Measurements from ENCODE around the gene RAB23.
A peak's percentile ranks its signal among the peaks of the same experiment; 100 is the strongest.

The RAB23 gene

DNA sequence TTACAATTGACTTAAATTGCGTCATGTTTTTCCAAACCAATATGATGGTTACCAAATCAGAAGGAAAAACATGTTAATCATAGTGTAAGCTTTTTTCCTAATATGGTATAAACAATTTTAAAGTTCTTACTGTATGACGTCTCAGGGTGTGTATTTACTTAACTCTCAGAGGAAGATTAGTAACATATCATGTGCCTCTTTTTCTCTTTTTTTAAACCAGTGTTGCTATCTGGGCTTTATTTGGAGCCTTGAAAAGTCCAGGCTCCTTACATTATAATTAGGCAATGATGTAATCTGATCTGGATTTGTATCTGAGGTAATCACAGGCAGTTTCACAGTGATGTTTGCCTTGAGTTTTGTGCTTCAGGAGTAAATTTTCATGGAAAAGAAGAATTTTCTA is 20.4 kb upstream of the RAB23 start:
- DNase-seq, result no peak

DNA sequence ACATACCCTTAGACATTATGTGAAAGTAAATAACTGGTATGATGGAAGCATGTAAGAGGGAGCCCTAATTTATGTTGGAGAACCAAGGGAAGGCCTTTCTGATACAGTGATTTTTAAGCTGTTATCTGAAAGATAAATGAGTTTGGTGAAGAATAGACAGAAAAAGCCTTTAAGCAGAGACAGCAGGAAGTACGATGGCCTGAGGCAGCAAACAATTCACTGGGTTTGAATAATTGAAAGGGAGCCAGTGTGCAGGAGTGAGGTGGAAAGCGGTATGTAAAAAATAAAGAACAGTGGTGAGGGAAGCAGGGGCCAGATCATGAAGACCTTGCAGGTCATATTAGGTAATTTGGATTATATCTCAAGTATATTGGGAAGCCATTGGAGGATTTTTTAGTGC is 4.1 kb upstream of the RAB23 start:
- no peak for DNase-seq

DNA sequence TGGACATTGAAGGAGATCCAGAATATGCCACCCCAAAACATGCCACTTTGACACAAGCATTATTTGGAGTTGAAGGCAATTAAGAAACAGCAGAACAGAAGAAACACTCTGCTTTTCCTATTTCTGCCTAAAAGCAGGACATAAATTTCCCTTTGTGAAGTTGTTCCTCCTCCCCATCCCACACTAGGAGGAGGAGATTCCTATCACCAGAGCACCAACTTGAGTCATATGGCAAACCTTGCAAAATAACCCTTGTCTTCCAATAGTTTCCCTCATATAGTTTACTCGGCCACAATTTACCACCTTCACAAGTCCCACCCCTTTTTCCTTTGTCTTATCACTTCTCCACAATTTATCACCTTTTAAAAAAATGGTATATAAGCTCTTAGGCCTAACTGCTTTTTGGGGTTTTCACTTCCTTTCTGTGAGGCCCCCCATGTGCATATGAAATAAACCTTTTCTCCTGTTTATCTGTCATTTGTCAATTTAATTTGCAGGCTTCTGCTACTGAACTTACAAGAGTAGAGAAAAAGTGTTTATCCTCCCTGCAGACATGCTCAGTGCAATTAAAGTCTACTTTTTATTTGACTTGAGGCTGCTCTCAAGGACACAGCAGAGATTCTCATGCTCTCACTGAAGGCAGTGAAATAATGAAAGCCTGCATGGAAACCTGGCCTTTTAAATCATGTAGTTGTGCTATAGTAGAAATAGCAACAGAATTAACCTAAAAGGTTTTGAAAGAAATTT is 2.8 kb upstream of the RAB23 start:
- no peak for DNase-seq

DNA sequence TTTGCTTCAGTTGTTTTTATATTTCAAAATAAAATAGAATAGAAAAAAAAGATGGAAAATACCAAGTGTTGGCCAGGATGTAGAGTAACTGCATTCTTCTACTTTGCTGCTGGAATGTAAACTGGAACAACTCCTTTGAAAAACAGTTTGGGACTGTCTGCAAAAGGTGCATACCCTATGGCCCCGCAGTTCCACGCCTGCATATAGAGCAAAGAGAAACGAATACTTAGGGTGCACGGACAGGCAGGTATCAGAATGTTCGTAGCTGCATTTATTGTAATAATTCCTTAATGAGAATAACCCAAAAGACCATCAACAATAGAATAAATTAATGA is 603 bp upstream of the RAB23 start:
- peak in 1 of 2 donors; percentile 11 for DNase-seq

DNA sequence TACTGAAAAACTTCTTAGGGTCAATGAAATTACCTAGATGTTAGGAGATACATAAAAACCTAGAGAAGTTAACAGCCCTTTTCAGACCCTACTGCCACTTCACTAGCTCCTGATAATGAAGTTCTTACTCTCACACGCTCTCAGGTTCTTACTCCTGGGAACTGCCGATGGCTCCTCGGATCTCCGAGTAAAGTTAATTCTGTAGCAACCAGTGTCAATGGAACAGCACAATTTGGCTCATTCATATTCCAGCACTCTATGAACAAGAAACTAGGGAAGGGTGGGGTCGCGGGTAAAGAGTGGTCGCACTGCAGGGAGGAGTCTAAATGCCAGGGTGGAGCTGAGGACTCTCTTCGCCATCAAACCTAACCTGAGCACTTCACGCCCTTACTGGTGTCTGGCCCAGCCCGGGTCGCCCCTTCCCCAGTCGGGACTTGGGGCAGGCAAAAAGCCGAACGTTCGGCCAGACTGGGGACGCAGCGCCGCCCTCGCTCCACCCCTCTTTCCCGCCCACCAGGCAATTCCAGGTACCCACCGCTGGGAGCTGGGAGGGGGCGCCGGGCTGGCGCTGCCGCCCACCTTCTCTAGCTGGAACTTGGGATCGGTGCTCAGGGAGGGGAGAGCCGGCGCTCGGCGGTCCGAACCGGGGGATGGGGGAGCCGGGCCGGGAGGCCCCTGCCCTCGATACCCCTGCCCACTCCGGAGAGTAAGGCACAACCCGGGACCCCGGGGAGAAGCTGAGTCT is 744 bp downstream of the RAB23 start:
- peak; percentile 47 to 63 for DNase-seq

DNA sequence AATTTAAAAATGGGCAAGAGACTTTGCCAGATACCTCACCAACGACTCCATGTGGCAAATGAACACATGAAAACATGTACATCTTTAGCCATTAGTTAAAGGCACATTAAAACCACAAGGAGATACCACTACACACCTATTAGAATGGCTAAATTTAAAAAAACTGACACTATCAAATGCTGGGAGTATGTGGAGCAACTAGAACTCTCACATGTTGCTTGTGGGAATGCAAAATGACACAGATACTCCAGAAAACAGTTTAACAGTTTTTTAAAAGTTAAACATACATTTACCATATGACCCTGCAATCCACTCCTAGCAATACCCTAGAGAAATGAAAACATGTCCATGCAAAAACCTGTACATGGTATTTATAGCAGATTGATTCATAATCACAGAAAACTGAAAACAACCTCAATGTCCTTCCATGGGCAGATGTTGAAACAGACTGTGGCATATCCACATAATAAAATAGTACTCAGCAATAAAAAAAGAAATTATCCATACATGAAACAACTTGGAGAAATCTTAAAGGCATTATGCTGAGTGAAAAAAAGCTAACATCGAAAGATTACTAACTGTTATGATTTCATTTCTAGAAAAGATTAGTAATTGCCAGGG is 1.9 kb downstream of the RAB23 start:
- DNase-seq, result no peak

DNA sequence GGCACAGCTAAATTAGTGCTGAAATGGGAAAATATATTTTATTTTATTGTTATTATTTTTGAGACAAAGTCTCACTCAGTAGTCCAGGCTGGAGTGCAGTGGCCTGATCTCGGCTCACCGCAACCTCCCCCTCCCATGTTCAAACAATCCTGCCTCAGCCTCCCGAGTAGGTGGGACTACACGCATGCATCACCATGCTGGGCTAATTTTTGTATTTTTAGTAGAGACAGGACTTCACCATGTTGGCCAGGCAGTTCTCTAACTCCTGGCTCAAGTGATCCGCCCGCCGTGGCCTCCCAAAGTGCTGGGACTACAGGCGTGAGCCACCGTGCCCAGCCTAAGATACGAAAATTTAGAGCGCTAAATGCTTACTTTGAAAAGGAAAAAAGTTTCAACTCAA is 4.8 kb downstream of the RAB23 start:
- DNase-seq, result no peak

DNA sequence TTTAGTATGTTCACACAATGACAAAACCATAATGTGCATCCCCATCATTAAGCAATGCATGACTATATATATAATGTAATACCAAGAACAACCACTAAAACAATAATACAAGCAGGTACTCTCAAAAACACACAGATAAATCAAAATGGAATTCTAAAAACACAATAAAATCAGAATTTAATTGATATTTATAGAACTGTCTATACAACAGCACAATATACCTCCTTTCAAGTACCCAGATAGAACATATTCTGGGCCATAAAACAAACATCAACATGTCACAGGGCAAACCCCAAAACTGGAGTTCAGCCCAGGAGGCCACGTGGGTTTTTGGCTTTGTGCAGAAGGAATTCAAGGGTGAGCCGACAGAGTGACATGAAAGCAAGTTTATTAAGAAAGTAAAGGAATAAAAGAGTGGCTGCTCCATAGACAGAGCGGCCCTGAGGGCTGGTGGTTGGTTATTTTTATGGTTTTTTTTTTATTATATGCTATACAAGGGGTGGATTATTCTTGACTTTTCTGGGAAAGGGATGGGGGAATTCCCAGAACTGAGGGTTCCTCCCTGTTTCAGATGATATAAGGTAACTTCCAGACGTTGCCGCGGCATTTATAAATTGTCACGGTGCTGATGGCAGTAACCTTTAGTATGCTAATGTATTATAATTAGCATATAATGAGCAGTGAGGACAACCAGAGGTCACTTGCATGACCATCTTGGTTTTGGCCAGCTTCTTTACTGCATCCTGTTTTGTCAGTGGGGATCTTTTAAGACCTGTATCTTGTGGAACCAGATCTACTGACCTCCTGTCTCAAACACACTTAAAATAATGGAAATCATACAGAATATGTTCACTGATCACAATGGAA is 5.6 kb downstream of the RAB23 start:
- DNase-seq, result no peak

DNA sequence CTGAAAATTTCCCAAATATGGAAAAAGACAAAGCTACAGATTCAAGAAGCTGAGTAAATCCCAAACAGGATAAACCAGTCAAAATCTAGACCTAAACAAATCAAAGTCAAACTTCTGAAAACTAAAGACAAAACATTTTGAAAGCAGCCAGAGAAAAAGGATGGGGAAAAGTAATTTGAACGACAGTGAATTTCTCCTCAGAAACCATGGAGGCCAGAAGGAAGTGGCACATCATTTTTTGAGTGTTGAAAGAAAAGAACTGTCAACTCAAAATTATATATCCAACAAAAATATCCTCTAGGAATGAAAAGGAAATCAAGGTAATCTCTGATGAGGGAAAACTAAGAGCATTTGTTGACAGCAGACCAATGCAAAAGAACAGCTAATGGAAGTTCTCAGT is 6.8 kb downstream of the RAB23 start:
- DNase-seq, result no peak

DNA sequence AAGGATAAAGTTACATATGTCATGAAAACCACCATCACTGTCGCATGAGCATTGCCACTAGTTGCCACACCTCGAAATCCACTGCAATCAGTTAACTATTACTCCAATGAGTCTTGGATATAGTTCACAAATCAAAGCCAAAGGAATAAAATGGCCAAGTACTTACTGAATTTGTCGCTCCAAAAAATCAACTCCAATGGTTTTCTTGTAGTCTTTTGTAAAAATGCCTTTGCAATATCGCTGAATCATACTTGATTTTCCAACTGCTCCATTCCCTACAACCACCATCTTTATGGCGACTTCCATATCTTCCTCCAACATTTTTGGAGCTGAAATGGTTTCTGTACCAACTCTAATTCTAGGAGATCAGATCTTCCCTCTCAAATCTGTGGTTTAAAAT is 12.0 kb downstream of the RAB23 start:
- no peak for DNase-seq

DNA sequence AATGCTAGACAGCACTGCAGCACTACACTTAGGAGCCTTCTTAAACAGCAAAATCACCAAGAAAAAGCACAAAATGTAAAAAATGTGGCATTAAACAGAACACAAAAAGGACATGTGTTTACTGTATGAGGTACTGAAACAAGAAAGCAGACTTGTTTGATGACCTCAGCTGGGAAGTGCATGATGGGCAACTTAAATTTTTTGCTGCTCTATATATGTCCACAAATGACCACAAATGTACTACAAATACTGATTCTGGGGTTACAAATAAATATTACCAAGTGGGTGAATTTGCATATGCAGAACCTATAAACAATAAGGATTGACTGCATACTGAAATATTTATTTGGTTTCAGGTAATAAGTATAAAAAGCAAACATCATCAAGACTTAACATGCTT is 13.1 kb downstream of the RAB23 start:
- DNase-seq, result no peak

DNA sequence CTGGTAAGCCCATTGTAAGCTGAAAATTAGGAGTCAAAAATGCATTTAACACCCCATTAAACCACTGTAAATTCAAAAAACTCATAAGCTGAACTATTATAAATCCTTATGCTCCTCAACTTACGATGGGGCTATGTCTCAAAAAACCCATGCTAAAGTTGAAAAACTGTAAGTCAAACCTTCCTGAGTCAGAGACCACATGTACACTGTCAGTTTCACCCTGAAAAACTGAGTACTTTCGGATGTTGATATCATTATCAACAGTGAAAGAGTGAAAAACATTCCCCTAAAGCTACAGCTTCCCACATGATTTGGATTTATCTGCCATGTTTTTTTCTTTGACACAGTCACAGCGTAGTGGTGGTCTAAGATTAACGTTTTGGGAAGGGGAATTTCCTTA is 14.2 kb downstream of the RAB23 start:
- no peak for DNase-seq

DNA sequence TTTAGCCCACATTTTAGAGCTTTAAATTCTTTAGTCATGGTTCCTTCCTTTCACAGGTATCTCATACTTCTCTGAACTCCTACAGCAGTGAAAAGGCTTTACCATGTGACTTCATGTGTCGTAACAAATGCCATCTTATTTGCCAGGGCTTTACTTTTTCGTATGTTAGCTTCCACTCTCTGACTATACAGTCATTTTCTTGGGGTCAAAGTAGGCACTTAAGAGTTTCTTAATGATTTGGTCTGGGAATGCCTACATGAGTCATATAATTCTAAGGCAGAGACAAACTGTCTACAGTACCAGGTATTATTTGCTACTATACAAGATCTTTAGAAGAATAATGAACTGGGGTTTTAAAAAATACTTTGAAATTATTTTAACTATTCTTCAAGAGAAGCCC is 15.0 kb downstream of the RAB23 start:
- DNase-seq, result no peak

DNA sequence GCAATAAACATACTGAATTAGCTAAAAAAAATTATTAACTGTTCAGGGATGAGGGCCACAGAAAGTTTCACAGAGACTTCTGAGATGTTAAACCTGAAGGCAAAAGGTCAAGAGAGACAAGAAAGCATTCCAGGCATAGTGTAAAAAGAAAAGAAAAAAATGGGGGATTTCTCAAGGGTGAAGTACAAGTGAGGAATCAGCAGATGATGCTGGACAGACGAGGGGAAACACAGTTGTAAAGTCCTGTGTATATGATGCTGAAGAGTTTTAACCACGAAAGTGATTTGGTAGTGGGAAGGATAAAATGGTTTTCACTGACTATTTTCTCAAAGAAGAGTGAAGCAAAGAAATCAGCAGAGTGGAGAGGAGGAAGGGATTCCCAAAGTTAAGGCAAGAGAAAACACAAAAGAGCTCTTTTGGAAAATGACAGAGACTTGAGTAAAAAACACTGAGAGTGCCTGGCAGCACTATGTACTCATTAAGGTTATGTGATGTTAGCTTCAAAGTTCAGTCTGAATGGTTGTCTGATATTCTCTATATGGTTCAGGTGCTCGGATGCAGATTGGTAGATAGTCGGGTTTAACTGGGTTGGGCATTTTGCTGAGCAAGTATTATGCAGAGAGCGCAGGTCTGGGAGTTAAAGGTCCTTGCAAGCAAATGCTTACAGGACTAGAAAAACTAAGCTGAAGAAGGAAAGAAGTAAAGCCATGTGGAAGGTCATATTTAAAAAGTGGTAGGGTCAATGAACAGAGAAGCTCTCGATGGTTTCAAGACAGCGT is 16.4 kb downstream of the RAB23 start:
- DNase-seq, result no peak

DNA sequence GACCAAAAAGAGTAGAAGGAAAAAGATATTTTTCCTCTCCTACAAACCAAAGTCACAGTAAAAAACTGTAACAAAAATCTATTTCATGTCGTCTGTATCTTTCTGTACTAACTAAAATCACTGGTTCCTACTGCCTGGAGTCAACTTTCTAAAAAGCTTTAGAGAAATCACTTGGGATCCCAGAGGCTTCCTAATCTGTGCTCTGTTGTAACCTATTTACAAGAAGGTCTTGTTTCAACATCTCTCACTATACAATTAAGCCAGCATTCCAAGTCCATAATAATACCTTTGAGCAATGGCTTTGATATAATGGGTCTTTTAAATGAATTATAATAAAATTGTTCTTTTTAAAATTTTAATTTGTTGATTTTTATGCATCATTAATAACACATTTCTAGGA is 20.4 kb downstream of the RAB23 start:
- DNase-seq, result no peak

DNA sequence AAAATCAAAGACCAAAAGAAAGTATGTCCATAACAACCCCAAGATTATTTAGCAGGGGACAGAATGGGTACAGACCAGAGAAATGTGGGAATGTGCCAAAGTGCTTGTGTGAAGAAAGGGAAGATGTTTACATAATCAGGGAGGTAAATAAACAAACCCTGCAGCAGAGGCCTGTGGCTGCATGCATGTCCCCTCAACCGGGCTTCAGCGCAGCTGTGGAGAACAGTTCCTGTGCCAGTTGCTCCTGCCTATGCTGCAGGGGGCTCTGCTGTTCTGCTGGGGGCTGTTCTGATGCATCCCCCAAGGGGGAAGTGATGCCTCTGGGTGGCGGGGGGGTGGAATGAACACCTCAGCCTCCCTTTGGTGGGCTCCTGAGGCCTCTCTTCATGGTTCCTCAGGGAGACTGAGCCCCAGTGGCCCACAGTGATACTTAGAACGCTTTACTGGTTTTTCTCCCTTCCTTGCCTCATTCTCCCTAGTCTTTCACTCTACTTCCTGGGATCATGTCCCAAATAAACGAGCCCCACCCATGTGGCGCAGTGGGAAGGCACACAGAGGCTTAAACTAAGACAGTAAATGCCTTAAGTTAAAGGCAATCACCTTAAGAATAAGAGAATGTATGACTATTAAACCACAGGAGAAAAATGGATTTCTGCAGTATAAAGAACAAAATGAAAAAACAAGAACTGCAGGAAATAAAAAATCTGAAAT is 23.0 kb downstream of the RAB23 start:
- no peak for DNase-seq

DNA sequence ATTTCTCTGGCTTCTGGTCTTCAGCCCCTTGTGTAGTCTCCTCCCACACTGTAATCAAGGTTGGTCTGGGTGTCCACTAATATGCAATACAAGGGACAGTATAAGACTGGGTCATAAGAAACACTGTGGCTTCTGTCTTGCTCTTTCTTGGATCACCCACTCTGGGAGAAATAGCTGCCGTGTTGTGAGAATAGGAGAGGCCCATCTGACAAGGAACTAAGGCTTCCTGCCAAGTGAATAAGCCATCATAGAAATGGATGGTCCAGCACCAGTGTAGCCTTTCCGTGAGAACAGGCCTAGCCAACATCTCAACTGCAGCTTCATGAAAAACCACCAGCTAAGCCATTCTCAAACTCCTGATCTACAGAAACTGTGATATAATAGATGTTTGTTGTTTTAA is 26.6 kb downstream of the RAB23 start:
- no peak for DNase-seq

DNA sequence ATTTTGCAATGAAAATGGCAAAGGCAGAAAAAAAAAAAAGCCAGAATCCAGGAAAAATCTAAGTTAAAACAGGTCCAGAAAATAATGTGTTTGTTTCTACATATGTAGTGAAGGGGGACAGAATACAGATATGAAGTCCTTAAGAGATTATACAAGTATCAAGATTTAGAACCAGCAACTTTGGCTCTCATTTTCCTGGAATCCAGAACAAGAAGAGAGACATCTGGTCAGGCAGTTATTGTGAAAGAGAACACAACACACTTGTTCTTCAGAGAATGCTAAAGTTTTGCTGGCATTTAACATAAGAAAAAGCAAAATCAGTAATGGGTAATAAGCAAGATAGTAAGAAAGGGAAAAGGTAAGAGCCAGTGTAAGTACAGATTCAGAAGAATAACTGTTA is 28.9 kb downstream of the RAB23 start:
- no peak for DNase-seq

DNA sequence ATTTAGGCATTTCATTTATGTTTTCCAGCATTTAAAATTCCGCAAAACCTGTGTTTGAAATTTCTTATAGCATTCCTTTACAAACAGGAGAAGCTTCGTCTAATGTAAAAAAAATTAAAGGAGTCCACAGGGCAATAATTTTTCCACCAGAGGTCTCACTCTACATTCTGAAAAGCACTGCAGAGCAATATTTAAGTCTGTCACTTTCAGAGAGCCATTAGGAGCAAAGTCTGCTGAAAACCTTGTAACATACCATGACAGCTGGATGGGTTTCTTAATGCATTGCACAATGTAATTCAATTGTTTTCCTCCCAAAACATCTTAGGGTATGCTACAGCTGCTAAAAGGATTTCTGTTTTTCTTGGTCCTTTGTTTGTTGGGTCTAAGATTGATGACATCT is 32.0 kb downstream of the RAB23 start:
- DNase-seq, result no peak

DNA sequence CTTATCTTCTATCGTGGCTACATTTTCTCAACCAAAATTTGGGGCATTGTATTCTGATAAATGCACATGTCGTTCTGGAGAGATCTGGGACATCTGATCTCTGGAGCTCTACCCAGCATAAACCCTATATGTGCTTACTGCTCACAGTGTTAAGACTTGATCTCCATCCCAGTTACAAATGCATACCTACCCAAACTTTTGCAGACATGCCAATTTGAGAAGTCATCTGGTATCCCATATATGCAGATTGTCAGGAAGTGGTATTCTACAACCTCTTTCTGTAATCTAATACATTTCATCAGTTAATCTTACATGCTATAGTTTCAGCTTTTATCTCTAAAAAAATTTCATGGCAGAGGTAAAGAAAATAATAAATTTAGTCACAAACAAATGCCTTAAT is 38.8 kb downstream of the RAB23 start:
- no peak for DNase-seq

DNA sequence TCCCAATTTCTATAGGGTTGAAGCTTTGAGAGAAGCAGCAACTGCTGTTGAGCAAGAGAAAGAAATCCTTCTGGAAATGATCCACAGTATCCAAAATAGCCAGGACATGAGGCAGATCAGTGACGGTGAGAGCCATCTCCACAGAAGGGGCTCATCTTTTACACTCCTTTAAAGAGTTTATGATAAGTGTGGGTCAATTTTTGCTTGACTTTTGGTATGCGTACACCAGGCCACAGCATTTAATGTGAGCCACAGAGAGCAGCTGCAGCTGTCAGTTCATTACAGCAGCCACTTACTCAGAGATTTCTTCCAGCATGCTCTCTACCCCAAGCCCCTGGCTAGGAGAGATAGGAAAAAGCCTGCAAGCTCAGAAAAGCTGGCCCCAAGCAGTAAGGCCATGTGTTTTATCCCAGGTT is 40.1 kb downstream of the RAB23 start:
- DNase-seq, result no peak

DNA sequence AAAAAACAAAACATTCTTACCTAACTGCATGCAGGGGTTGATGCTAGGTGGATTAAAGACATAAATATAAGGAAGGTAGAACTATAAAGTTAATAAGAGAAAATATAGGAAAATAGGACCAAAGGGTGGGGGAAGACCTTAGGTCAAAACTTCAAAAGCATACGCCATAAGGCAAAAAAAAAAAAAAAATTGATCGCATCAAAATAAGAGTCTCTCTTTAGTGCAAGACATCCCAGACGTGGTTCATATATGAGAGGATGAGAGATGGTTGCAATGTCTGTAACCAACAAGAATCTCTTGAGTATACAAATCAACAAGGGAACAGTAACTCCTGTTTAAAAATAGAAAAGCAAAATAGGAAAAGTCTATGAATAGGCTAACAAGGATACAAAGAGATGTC is 41.5 kb downstream of the RAB23 start:
- no peak for DNase-seq
